Endodermal cell (in vitro differentiated cells): ENCODE data around the gene KIAA1958. TPM values are rescaled to one million over a fixed set of nuclear protein-coding genes. Genes with fewer than 3 reads are reported as not detected.

Experiments used
- DNase-seq: peaks from one replicate; pipeline ENCODE4 v3.0.0-alpha.2; 2017
- H3K27ac ChIP-seq: 2 replicates; pipeline ENCODE4 v1.5.1; 2013; ENCODE audit warnings: mild to moderate bottlenecking, low read depth, low read length, moderate library complexity
- H3K27me3 ChIP-seq: 2 replicates; pipeline ENCODE4 v1.6.1; 2013; ENCODE audit warnings: mild to moderate bottlenecking, low read length, moderate library complexity; ENCODE audit not compliant: insufficient read depth, control insufficient read depth, poor library complexity, severe bottlenecking
- H3K36me3 ChIP-seq: 2 replicates; pipeline ENCODE4 v1.7.0; 2013; ENCODE audit warnings: mild to moderate bottlenecking, low read length, moderate library complexity; ENCODE audit not compliant: control insufficient read depth, insufficient read depth
- H3K4me1 ChIP-seq: one replicate; pipeline ENCODE4 v1.7.0; 2013; ENCODE audit warnings: low read length; ENCODE audit not compliant: control insufficient read depth, insufficient read depth
- H3K4me3 ChIP-seq: 2 replicates; pipeline ENCODE4 v1.5.1; 2013; ENCODE audit warnings: mild to moderate bottlenecking, low read length, moderate library complexity
- H3K9ac ChIP-seq: 2 replicates; pipeline ENCODE4 v1.6.1; 2013; ENCODE audit warnings: mild to moderate bottlenecking, low read length, moderate library complexity; ENCODE audit not compliant: poor library complexity, severe bottlenecking; ENCODE audit errors: extremely low read depth
- H3K9me3 ChIP-seq: 2 replicates; pipeline ENCODE4 v1.6.1; 2013; ENCODE audit warnings: mild to moderate bottlenecking, low read length, moderate library complexity; ENCODE audit not compliant: control insufficient read depth
- H3K27ac Mint-ChIP-seq: 2 replicates; pipeline ENCODE4 v1.8.0; 2020; ENCODE audit warnings: mixed read lengths
- H3K27me3 Mint-ChIP-seq: 2 replicates; pipeline ENCODE4 v1.8.0; 2021; ENCODE audit warnings: mild to moderate bottlenecking, mixed read lengths; ENCODE audit not compliant: insufficient read depth
- H3K36me3 Mint-ChIP-seq: 2 replicates; pipeline ENCODE4 v1.8.0; 2020; ENCODE audit warnings: low read depth, mixed read lengths
- H3K4me1 Mint-ChIP-seq: 2 replicates; pipeline ENCODE4 v1.8.0; 2020; ENCODE audit warnings: mixed read lengths
- H3K4me3 Mint-ChIP-seq: 2 replicates; pipeline ENCODE4 v1.8.0; 2020; ENCODE audit warnings: mild to moderate bottlenecking, moderate library complexity, mixed read lengths
- H3K9me3 Mint-ChIP-seq: 2 replicates; pipeline ENCODE4 v1.8.0; 2020; ENCODE audit warnings: mild to moderate bottlenecking, mixed read lengths
- WGBS, 2 experiments: methylation state at CpG; one replicate each; pipeline versions ENCODE4 v1.1.5 to v1.1.7; 2013; ENCODE audit warnings: missing lambda C conversion rate in 2 of 2, mixed read lengths in 1 of 2; ENCODE audit not compliant: insufficient coverage in 1 of 2, insufficient read length in 1 of 2; 5-methylcytosine and 5-hydroxymethylcytosine counted together
- total RNA-seq, 2 donors: library from RNA; stranded (reverse); fragmentation: NEBNext Ultra II Directional in 1 of 2; extraction: Animal tissue kit (Norgen Biotek cat#: 25700) in 1 of 2; gene quantifications; 2 replicates in 1 of 2; 3 replicates in 1 of 2; pipeline ENCODE4 v1.2.1, GENCODE V29; 2021
- TF ChIP-seq, protein P1 (sequence below): fragments of 200-600 bp; sonication (generic); conservative IDR thresholded peaks from 2 replicates; pipeline ENCODE4 v1.5.0; 2021; ENCODE audit warnings: antibody characterized with exemption, mild to moderate bottlenecking

KIAA1958 gene
- total RNA-seq, 2 donors from 2014 or later, result 44.6 to 50.9 TPM

GRCh38 chr9:112548836-112549595, 62.4 kb downstream of the KIAA1958 start:
- no peak for DNase-seq
- Histone ChIP-seq H3K27ac (no peak overlapping the region), H3K4me3 (no peak overlapping the region), H3K4me1 (peaks cover 24% of the 10 kb centered on the region), H3K36me3 (no peaks in the 10 kb centered on the region), H3K9me3 (no peaks in the 10 kb centered on the region), H3K27me3 (no peaks in the 10 kb centered on the region), H3K9ac (no peak overlapping the region)
- Mint-ChIP-seq H3K4me1 (peaks cover 62% of the 10 kb centered on the region), H3K9me3 (peaks cover 2% of the 10 kb centered on the region), H3K27ac (peak overlapping the region; percentile 59), H3K36me3 (peaks cover 3% of the 10 kb centered on the region), H3K4me3 (no peak overlapping the region), H3K27me3 (no peaks in the 10 kb centered on the region)
- TF ChIP-seq, protein P1, sequence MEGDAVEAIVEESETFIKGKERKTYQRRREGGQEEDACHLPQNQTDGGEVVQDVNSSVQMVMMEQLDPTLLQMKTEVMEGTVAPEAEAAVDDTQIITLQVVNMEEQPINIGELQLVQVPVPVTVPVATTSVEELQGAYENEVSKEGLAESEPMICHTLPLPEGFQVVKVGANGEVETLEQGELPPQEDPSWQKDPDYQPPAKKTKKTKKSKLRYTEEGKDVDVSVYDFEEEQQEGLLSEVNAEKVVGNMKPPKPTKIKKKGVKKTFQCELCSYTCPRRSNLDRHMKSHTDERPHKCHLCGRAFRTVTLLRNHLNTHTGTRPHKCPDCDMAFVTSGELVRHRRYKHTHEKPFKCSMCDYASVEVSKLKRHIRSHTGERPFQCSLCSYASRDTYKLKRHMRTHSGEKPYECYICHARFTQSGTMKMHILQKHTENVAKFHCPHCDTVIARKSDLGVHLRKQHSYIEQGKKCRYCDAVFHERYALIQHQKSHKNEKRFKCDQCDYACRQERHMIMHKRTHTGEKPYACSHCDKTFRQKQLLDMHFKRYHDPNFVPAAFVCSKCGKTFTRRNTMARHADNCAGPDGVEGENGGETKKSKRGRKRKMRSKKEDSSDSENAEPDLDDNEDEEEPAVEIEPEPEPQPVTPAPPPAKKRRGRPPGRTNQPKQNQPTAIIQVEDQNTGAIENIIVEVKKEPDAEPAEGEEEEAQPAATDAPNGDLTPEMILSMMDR, result no peak
- 89 to 92% methylated on average over 4 of the region's 4 CpGs for WGBS, 2 experiments

- Histone ChIP-seq H3K27ac (no peak overlapping the region), H3K9ac (no peak overlapping the region), H3K4me1 (peaks cover 24% of the 10 kb centered on the region), H3K4me3 (no peak overlapping the region), H3K36me3 (peaks cover 4% of the 10 kb centered on the region), H3K27me3 (no peaks in the 10 kb centered on the region), H3K9me3 (no peaks in the 10 kb centered on the region)
- no peak for DNase-seq
- Mint-ChIP-seq H3K4me3 (no peak overlapping the region), H3K27ac (no peak overlapping the region), H3K9me3 (peaks cover 2% of the 10 kb centered on the region), H3K36me3 (peaks cover 14% of the 10 kb centered on the region), H3K27me3 (no peaks in the 10 kb centered on the region), H3K4me1 (peaks cover 59% of the 10 kb centered on the region)
- TF ChIP-seq, protein P1, result no peak
- WGBS, 2 experiments, result 77 to 82% methylated on average over 4 of the region's 4 CpGs
Observed at GRCh38 chr9:112550531-112550930, 63.9 kb downstream of the KIAA1958 start.

GRCh38 chr9:112551641-112552040, 65.0 kb downstream of the KIAA1958 start:
- H3K4me3 ChIP-seq, result no peak overlapping the region
- Mint-ChIP-seq H3K4me3 (no peak overlapping the region), H3K27ac (peak overlapping the region; percentile 17), H3K9me3 (peaks cover 2% of the 10 kb centered on the region), H3K4me1 (peaks cover 56% of the 10 kb centered on the region), H3K36me3 (peaks cover 12% of the 10 kb centered on the region), H3K27me3 (no peaks in the 10 kb centered on the region)
- no peak overlapping the region for H3K27ac ChIP-seq
- no peak for DNase-seq
- H3K9ac ChIP-seq, result no peak overlapping the region
- no peaks in the 10 kb centered on the region for H3K27me3 ChIP-seq
- 25 to 53% methylated on average over 1 of the region's 1 CpG for WGBS, 2 experiments
- peaks cover 4% of the 10 kb centered on the region for H3K36me3 ChIP-seq
- no peaks in the 10 kb centered on the region for H3K9me3 ChIP-seq
- TF ChIP-seq, protein P1, result no peak
- H3K4me1 ChIP-seq, result peaks cover 24% of the 10 kb centered on the region
